Left colon (tissue), 2 donors: Measurements from ENCODE around the gene EYS. TPM values are rescaled to one million over a fixed set of nuclear protein-coding genes. Genes with fewer than 3 reads are reported as not detected.

Source experiments
- ATAC-seq: fragments of 200-7000 bp; cut with Tn5 transposase; one replicate; pipeline ENCODE4 v1.9.1; 2020; ENCODE audit warnings: mild to moderate bottlenecking, moderate library complexity
- DNase-seq, 2 donors: peaks; one replicate each; pipeline ENCODE4 v3.0.0-alpha.2; 2020
- intact Hi-C, 2 donors: fragments of 100-400 bp; cut with DNase I in 1 of 2; cut with micrococcal nuclease in 1 of 2; formaldehyde crosslinking; loops; one replicate each; pipeline versions ENCODE4 v1.11.2 to v1.14.0; 2022; cut with DNase I, micrococcal nuclease
- total RNA-seq, 2 donors: library from RNA; stranded (reverse); fragmentation: NEBNext Ultra II Directional; extraction: Animal tissue kit (Norgen Biotek cat#: 25700); gene quantifications; one replicate each; pipeline ENCODE4 v1.2.1, GENCODE V29; 2021
- donor health status: DM: no; HTN: no; CAD: no.
- donor health status: DM: yes; HTN: yes; CAD: no.

The EYS gene
- total RNA-seq, 2 donors from 2014 or later = 0.59 to 1.3 TPM

DNA sequence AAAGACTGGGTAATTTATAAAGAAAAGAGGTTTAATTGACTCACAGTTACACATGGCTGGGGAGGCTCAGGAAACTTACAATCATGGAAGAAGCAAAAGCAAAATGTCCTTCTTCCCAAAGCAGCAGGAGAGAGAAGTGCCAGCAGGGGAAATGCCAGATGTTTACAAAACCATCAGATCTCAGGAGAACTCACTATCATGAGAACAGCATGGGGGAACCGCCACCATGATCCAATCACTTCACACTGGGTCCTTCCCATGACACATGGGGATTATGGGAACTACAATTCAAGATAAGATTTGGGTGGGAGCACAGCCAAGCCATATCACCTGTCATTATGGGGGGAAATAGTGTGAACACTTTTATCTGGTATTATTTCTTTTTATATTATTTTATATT, 557.2 kb downstream of the EYS start:
- no peak for ATAC-seq
- DNase-seq = no peak
- intact Hi-C loops = no loop called here

DNA sequence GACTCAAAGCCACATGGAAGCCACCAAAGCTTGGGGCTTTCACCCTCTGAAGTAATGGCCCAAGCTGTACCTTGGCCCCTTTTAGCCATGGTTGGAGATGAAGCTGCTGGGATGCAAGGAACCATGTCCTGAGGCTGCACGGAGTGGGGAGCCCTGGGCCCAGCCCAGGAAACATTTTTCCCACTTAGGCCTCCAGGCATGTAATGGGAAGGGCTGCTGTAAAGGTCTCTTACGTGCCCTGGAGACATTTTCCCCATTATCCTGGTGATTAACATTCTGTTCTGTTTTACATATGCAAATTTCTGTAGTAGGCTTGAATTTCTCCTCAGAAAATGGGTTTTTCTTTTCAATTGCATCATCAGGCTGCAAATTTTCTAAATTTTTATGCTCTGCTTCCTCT, 558.2 kb downstream of the EYS start:
- intact Hi-C loops = no loop called here
- DNase-seq (no peak), ATAC-seq (no peak)

DNA sequence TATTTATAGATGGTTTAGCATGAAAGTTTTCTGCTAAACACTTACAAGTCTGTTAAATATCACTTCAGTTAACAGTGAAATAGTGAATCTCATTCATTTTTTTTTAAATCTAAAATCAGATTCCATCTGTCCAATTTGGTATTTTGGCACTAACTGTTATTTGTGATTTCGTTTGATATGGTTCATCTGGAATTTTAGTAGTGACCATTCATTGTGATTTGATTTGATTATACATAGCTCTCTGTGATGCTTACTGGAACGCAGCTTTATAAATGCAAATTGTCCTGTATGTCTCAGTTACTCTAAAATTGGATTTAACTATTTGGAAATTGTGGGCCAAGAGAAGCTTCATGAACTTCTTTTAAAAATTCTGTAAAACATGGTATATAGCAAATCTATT, 571.5 kb downstream of the EYS start:
- DNase-seq (no peak), ATAC-seq (no peak)
- intact Hi-C loops = no loop called here

DNA sequence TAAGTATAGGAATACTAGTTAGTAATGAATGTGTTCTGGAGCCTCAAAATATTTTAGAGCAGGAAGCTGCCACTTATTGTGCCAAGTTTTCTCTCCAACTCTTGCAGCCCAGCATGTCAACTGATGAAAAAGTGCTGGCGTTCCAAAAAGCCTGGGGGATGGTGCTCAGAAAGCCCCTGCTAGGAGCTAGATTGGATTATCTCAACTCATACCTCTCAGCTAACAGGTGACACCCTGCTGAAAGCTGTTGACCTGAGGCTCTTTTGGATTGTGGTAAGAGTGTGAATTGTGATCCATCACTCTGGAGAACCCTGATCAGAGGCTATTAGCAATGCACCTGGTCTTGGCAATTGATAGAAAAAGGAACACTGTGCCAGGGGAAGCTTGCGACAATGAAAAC, 580.4 kb downstream of the EYS start:
- no peak for DNase-seq
- intact Hi-C loops = no loop called here
- no peak for ATAC-seq

DNA sequence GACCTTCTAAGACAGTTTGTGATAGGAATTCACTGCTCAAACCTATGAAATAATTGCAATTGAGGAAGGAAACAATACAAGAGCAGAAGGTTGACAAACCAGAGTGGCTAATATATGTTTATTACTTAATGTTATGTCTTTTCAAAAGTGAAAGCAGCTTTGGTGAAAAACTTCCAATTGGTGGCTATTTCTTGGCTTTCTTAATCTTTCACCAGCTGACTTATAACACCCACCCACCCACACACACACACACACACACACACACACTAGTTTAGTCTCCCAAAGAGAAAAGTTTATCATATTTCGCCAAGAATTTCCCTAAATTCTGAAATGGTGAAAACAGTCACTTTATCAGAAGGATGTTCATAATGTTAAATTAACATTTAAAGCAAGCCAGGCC, 583.5 kb downstream of the EYS start:
- no peak for ATAC-seq
- no peak for DNase-seq
- intact Hi-C loops = no loop called here

DNA sequence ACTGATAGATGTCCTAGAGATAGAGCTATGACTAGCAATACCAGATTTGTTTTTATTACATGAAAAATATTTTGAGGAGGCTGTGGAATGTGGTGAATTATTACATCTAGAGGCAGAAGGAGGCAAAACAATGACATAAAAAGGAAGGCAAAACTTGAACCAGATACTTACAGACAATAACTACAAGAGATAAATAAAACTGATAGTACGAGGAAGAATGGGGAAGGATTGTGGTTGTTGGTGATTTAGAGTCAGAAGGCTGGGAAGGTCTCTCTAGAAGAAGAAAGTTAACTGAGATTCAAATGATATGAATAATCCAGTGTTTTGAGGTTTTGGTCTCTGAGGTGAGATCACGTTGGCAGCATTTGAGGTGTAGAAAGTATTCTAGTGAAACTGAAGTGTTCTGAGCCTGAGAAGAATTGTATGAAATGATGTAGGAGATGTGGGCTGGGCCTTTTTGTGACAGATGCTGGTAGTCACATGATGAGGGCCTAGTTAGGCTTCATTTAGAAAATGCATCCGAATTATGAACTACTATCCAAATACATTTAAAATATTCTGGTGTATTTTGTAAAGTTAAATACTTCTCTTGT, 589.1 kb downstream of the EYS start:
- intact Hi-C loops = no loop called here
- ATAC-seq (no peak), DNase-seq (no peak)

DNA sequence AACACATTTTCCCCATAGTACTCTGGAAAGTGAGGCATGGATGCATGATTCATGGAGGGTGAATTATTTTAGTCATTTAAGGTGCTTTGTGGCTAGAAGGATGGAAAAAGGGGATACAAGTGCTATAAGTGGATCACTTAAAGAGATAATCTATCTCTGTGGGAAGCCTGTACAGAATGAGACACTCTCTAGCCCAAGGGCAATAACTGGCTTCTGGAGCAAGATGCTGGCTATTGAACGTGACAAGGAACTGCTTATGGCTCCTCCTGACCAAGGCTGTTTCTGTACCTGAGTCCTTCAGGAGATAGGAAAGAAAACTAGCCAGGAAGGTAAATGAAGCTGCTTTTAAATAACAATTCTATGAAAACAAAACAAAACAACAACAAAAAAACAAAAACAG, 590.7 kb downstream of the EYS start:
- intact Hi-C loops = no loop called here
- ATAC-seq = no peak

DNA sequence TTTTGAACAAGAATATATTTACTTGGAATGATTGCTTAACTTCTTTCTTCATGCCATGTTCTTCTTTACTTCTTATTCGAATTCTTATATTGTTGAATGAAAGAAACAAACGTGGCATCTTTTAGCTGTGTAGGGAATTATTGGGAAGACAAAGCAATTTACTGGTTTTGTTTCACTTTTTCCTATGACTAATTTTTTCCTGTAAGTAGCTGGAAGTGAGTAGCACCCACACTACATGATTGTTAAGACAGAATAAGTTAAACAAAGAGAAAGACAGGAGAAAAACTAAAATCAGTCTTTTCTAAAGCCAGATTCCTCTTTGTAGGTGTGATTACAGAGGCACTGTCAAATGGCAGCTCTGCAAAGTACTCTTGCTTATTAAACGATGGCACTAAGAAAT, 593.4 kb downstream of the EYS start:
- no peak for ATAC-seq
- intact Hi-C loops = no loop called here

More for the DNA sequence above, 590.7 kb downstream of the EYS start:
- no peak for DNase-seq

DNA sequence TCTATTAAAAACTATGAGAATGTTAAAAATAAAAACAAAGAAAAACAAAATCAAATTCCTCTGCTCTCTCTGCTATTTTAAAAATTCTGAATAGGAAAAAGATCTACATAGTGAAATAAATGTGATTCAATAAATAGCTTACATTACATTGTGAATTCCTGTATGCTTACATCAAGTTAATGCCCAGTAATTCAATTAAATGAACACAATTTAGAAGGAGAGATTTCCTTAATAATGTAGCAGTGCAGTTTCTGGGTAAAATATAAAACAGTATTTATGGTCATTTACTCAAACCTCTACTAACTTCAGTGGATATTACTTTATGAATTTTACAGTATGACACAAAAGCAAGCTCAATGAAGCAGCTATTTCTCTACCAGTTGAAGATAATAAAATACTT, 594.6 kb downstream of the EYS start:
- no peak for ATAC-seq
- no peak for DNase-seq
- intact Hi-C loops = no loop called here

More for the DNA sequence above, 593.4 kb downstream of the EYS start:
- no peak for DNase-seq

DNA sequence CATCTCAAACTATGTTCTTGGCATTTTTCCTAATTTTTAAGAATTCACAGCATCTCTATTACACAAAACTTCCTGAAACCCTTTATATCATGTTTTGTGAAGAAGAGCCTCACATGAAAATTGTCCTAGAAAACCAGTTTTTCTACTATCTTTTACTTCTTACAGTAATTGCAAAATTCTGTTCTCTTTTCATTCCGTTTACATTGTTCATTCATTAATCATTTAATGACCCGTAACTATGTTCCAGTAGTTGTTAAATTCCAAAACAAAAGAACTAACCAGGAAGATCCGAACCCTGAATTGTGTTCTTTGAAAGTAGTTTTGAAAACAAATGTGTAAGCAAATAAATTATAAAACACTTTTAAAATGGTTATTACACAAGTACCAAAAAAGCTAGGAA, 597.0 kb downstream of the EYS start:
- intact Hi-C loops = no loop called here
- DNase-seq = no peak
- ATAC-seq = no peak

DNA sequence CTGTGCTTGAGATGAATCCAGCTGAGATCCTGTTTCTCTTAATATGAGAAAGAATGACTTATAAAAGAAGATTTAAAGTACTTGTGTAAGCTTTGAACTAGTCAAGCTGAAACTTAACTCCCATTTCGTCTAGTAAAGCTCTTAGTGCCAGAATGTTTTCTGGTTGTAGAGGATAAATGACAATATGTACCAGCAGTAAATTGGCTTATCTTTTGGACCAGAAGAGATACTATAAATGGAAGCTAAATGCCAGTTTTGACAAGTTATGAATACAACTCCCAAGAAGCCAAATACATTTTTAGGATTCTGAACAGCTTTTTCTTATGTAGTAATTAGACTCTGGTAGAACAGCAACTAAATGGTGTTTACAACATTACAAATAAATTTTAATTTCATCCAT, 608.7 kb downstream of the EYS start:
- intact Hi-C loops = no loop called here
- ATAC-seq = no peak
- DNase-seq = no peak

DNA sequence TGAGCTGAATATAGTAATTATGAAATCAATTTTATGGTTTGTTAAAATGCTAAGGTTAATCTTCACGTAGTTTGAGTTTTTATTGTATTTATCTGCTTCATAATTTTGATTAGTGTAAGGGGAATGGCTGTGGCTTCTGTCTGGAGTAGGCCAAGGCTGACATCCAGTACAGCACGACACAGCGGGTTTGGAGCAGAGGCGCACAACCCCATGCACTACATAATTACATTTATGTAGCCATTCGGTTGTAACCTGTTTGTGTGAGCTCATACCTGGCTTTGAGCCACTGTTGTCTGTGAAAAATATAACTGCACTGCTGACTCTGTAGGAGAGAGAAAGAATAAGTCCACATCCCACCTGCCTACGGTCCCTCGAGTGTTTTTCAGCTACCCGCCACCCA, 615.5 kb downstream of the EYS start:
- ATAC-seq (no peak), DNase-seq (no peak)
- intact Hi-C loops = no loop called here

DNA sequence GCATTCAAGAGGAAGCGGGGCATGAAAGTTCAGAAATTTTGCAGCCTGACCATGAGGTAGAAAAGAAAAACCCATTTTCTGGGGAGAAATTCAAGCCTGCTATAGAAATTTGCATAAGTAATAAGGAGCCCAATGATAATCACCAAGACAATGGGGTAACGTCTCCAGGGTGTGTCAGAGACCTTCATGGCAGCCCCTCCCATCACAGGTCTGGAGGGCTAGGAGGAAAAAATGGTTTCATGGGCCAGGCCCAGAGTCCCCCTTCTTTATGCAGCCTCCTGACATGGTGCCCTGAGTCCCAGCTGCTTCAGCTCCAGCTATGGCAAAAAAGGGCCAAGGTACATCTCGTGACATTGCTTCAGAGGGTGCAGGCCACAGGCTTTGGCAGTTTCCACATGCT, 618.5 kb downstream of the EYS start:
- ATAC-seq (no peak), DNase-seq (no peak)
- intact Hi-C loops = no loop called here

DNA sequence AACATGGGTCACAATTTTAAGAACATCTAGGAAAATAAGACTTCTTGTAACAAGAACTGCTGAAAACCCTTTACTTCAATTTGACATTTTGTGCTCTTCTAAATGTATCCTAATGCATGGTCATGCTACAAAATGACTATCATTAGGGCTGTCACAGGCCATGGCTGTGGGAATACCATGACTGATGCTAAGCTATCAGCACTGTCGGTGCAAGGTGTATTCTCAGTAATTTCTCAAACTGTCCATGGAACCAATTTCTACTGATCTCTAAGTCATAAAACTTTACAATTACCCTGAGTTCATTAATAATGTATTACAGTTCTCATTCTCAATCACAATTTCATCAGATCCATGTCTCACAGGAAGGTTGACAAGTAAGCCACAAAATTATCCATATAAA, 625.3 kb downstream of the EYS start:
- ATAC-seq (no peak), DNase-seq (no peak)
- intact Hi-C loops = no loop called here

DNA sequence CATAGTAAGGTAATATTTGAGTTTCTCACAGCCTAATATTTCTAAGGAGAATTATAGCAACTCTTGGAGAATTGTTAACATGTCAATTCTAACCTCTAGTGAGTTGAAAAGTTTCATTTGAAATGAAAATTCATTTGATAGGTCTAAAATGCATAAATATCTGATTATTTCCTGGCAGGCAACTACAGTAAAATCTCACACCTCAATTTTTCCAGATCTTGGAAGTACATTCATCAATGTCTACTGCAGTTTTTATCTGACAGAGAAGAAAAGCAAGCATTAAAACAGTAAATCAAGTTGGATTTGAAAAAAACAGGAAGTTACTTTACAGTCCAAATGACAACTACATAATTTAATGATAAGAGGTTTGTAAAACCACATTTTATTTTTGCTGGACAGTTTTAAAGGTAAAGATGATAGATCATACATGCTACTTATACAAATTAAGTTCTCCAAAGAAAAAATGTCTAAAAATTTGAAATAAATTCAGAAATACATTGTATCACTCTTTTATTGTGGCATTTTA, 631.3 kb downstream of the EYS start:
- intact Hi-C loops = no loop called here
- DNase-seq (no peak), ATAC-seq (no peak)

DNA sequence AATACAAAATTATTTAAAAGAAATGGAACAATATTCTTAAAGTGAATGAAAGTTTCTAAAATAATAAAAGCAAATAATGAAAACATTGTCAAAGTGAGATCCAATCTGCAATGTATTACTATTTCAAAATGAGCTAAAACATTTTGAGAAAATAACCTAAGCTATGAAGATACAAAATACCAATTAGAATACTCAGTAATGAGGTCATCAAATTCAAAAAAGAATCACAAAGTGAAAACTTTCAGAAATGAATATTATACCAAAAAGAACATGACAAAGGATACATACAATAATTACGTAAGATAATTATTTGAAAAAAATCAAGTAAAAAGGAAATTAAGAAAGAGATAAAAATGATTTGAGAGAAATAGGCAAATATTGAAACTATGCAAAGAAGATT, 634.5 kb downstream of the EYS start:
- intact Hi-C loops = no loop called here
- ATAC-seq = no peak

DNA sequence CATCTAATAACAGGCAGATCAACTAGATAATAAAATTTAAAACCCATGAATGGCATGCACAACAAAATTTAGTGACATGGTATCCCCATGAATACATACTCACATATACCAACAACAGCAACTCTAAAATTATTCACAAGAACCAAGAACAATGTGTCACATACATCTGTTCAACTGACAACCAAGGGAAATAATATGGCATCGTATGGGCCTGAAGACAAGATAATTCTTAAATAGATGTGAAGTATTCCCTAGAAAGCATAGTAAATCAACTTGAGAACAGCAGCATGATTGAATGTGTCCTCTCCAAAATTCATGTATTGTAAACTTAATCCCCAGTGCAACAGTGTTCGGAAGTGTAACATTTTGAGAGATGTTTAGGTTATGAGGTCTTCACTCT, 635.5 kb downstream of the EYS start:
- ATAC-seq (no peak), DNase-seq (no peak)
- intact Hi-C loops = no loop called here

More for the DNA sequence above, 634.5 kb downstream of the EYS start:
- no peak for DNase-seq

DNA sequence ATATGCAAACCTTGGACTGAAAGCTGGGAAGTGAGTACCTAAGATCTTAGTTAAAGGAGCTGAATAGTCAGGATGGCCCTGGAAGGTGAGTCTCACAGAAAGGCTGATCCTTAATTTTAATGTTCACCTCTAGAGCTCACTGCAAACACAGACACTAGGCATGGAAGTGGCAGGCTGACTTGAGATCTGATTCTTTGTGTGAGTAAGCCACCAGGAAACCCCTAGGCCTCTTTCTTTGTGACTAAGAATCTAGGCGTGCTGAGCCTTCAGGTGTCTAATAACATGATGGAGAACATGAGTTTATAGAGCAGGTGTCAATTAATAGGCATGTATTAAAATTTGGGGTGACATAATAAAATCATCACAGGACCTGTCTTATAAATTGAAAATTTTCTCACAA, 642.2 kb downstream of the EYS start:
- ATAC-seq (no peak), DNase-seq (no peak)
- intact Hi-C loops = no loop called here

DNA sequence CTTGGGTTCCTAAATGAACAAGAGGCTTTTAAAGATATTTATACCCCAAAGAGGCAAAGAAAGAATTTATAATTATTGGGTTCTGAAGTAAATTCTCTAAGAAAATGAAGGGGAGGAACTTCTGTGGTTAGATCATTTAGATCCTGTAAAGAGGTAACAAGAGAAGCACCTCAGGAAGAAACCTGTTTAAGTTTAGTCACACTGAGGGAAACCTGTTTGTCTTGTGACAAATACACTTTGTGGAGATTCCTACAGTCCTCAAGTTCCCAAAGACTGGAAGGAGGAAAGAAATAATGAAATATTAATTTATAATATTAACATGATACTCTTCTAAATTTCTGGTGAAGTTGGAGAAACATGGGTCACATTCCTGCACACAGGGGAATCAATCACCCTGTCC, 647.5 kb downstream of the EYS start:
- DNase-seq (no peak), ATAC-seq (no peak)
- intact Hi-C loops = no loop called here

DNA sequence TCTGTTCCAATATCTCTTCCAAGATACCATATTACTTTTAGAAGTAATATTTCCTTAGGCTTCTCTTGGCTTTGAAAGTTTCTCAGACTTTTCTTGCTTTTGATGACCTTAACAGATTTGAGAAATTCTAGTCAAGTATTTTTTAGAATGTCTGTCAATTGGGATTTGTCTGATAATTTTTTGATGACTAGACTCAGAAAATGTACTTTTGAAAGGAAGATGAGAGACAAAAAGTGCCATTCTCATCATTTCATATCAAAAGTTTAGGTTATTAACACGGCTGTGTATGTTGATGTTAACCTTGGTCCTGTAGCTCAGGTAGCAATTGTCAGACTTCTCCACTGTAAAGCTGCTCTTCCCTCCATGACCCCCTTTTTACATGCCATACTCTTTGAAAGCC, 651.5 kb downstream of the EYS start:
- DNase-seq (no peak), ATAC-seq (no peak)
- intact Hi-C loops = no loop called here

DNA sequence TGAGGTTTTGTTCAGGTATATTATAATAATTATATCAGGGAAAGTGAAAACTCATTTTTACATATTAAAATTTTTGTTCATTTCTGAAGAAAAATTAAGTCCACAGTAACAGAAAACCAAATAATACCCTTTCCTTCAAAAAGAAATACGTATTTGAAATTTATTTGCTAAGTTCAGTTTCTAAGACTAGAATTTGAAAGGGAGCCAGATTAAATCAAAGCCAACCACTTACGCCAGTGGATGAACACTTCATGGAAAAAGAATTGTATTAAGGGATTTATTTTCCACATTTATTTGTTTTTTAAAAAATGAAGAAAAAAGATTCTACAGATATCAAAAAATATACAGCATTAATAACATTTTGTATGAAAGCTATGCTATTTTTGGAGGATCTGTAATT, 654.4 kb downstream of the EYS start:
- DNase-seq (no peak), ATAC-seq (no peak)
- intact Hi-C loops = no loop called here

DNA sequence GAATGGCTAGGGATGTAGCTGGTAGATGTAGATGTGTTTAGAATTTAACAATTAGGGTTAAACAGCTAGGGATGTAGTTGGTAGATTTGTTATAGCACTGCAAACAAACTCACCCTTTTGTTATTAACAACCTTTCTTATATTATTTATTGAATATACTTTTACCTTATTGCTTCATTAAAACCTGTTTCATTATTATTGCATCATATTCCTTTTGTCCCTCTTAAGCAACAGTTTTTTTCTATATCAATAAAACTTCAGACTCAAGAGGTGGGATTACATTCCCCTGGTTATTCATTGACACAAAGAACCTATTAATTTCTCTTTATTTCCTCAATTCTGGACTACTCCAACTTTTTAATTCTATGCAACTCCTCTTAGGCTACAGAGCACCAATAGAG, 661.2 kb downstream of the EYS start:
- intact Hi-C loops = no loop called here
- DNase-seq = no peak
- ATAC-seq = no peak
